Duodenal mucosa (tissue), 2 donors: Measurements from ENCODE around the gene RAPGEF2.
"Not testable (repeated sequence)": the region's sequence is repeated elsewhere in the genome, so short reads cannot be mapped to it uniquely, and the experiment has no call there.

Experiments used
- H3K27ac ChIP-seq: one replicate; pipeline ENCODE4 v1.7.0; 2013; ENCODE audit warnings: low read depth, low read length
- H3K27me3 ChIP-seq, 2 donors: one replicate each; pipeline ENCODE4 v1.7.0; 2013; ENCODE audit warnings: low read length in 2 of 2, control low read depth in 1 of 2; ENCODE audit not compliant: insufficient read depth in 2 of 2, control insufficient read depth in 1 of 2
- H3K36me3 ChIP-seq, 2 donors: one replicate each; pipeline ENCODE4 v1.7.0; 2013; ENCODE audit warnings: low read length in 2 of 2, control low read depth in 1 of 2; ENCODE audit not compliant: insufficient read depth in 2 of 2, control insufficient read depth in 1 of 2
- H3K4me1 ChIP-seq, 2 donors: one replicate each; pipeline ENCODE4 v1.7.0; 2013; ENCODE audit warnings: low read length in 2 of 2, control low read depth in 1 of 2; ENCODE audit not compliant: insufficient read depth in 2 of 2, control insufficient read depth in 1 of 2
- H3K4me3 ChIP-seq, 2 donors: one replicate each; pipeline ENCODE4 v1.7.0; 2013; ENCODE audit warnings: low read length in 2 of 2, low read depth in 1 of 2
- H3K9ac ChIP-seq, 2 donors: one replicate each; pipeline ENCODE4 v1.7.0; 2013; ENCODE audit warnings: low read length in 2 of 2, low read depth in 1 of 2
- H3K9me3 ChIP-seq, 2 donors: one replicate each; pipeline ENCODE4 v1.7.0; 2013; ENCODE audit warnings: low read length in 2 of 2, control low read depth in 1 of 2; ENCODE audit not compliant: control insufficient read depth in 1 of 2

Gene RAPGEF2

GRCh38 chr4:159363361-159363760, 260.5 kb downstream of the RAPGEF2 start:
- H3K4me1 ChIP-seq, result no peaks in the 10 kb centered on the region
- H3K9ac ChIP-seq, result no peak overlapping the region
- H3K9me3 ChIP-seq, result no peaks in the 10 kb centered on the region
- no peak overlapping the region for H3K27ac ChIP-seq
- no peaks in the 10 kb centered on the region for H3K27me3 ChIP-seq
- H3K4me3 ChIP-seq, result no peak overlapping the region
- peaks cover 8 to 14% of the 10 kb centered on the region in 2 donors for H3K36me3 ChIP-seq

DNA sequence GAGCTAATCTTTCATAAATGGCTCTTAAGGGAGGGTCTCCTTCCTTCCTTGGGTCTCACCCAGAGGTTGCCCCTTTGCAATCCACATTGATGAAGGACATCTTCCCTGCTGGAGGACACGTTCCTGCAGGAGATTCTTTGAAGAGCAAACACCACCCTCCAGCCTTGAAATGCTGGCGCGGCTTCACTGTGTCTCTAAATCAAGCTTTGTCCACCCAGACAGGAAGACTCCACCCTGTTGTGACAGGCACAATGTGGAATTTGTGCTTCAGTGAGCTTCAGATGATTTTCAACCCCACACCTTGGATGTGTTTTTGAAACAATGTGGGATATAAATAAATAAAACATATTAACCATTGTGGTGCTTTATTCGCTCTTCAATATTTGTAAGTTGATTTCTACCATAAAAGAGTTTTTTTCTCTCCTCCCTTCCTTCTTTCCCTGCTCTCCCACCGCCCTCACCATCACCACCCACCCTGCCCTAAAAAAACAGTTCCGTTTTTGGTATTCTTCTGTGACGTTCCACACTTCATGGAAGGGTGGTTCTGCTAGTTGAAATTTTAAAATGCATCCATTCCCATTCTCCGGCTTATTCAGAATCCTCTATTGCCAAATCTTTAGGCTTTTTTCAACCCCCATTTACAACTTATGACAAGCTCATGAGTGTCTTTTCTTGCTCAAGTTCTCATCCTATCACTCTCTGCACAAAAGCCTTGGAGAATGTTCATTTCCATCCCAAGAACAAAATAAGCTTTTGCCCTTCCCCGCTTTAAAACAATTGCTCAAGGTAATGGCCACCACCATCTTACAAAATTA, 264.3 kb downstream of the RAPGEF2 start:
- Histone ChIP-seq H3K4me1 (no peaks in the 10 kb centered on the region), H3K36me3 (peaks cover 0 to 3% of the 10 kb centered on the region in 2 donors), H3K4me3 (no peak overlapping the region), H3K9ac (no peak overlapping the region), H3K27ac (no peak overlapping the region), H3K27me3 (no peaks in the 10 kb centered on the region), H3K9me3 (no peaks in the 10 kb centered on the region)

- H3K9me3 ChIP-seq, result no peaks in the 10 kb centered on the region
- no peak overlapping the region for H3K27ac ChIP-seq
- no peak overlapping the region for H3K4me3 ChIP-seq
- no peaks in the 10 kb centered on the region for H3K27me3 ChIP-seq
- H3K4me1 ChIP-seq, result no peaks in the 10 kb centered on the region
- peaks cover 0 to 3% of the 10 kb centered on the region in 2 donors for H3K36me3 ChIP-seq
- H3K9ac ChIP-seq, result no peak overlapping the region
These were observed 264.9 kb downstream of the RAPGEF2 start for GRCh38 chr4:159367781-159368080.

DNA sequence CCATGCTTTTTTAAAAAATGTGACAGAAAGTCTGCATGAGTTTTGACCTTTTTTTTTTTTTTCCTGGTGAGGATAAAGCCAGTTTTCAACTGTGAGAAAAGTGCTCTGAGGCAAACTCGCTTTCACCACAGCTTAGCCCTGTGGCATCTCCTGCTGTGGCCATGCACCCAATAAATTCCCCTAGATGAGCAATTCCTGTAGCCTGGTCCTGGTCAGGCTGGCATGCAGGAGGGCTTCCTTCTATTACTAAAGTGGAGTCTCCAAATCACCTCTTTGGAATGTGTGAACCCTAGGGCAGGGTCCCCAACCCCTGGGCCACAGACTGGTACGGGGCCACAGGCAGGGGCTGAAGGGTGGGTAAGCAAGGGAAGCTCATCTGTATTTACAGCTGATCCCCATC, 265.4 kb downstream of the RAPGEF2 start:
- H3K27me3 ChIP-seq, result no peaks in the 10 kb centered on the region
- no peaks in the 10 kb centered on the region for H3K36me3 ChIP-seq
- no peak overlapping the region for H3K27ac ChIP-seq
- no peaks in the 10 kb centered on the region for H3K4me1 ChIP-seq
- H3K4me3 ChIP-seq, result no peak overlapping the region
- no peaks in the 10 kb centered on the region for H3K9me3 ChIP-seq
- H3K9ac ChIP-seq, result no peak overlapping the region

GRCh38 chr4:159369256-159369655, 266.4 kb downstream of the RAPGEF2 start:
- Histone ChIP-seq H3K36me3 (no peaks in the 10 kb centered on the region), H3K4me3 (no peak overlapping the region), H3K27me3 (no peaks in the 10 kb centered on the region), H3K27ac (no peak overlapping the region), H3K9me3 (no peaks in the 10 kb centered on the region), H3K9ac (no peak overlapping the region), H3K4me1 (no peaks in the 10 kb centered on the region)

DNA sequence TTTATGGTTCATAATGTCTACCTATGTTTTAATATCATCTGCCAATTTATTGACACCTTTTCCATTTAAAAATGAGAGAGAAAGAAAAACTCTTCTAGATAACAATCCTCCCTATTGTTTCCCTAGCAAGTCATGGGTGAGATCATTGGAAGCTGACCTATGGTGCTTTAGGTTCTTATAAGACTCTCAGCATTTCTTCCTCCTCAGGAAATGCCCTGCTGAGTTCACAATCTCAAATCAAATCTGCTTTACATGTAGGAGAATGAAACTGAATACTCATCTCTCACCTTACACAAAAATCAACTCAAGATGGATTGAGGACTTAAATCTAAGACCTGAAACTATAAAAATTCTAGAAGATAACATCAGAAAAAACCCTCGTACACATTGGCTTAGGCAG, 267.4 kb downstream of the RAPGEF2 start:
- no peaks in the 10 kb centered on the region for H3K9me3 ChIP-seq
- H3K27me3 ChIP-seq, result no peaks in the 10 kb centered on the region
- no peaks in the 10 kb centered on the region for H3K4me1 ChIP-seq
- no peaks in the 10 kb centered on the region for H3K36me3 ChIP-seq
- H3K9ac ChIP-seq, result no peak overlapping the region
- H3K27ac ChIP-seq, result no peak overlapping the region
- H3K4me3 ChIP-seq, result no peak overlapping the region

GRCh38 chr4:159374749-159375530, 272.1 kb downstream of the RAPGEF2 start:
- H3K27ac ChIP-seq, result no peak overlapping the region
- H3K4me3 ChIP-seq, result no peak overlapping the region
- no peaks in the 10 kb centered on the region for H3K4me1 ChIP-seq

DNA sequence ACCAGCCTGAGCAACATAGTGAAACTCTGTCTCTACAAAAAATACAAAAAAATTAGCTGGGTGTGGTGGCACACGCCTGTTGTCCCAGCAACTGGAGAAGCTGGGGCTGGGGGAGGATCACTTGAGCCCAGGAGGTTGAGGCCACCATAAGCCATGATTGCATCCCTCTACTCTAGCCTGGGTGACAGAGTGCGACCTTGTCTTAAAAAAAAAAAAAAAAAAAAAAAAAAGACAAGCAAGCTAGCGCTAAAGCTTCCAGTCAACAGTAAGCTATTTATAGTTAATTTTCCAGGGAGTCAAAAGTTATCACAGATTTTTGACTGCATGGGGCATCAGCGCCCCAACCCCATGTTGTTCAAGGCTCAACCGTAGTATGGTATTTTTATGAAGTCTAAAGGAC, 273.4 kb downstream of the RAPGEF2 start:
- H3K9ac ChIP-seq, result no peak overlapping the region
- no peaks in the 10 kb centered on the region for H3K27me3 ChIP-seq

More at GRCh38 chr4:159374749-159375530, 272.1 kb downstream of the RAPGEF2 start:
- Histone ChIP-seq H3K9ac (no peak overlapping the region), H3K27me3 (no peaks in the 10 kb centered on the region), H3K36me3 (no peaks in the 10 kb centered on the region), H3K9me3 (no peaks in the 10 kb centered on the region)

DNA sequence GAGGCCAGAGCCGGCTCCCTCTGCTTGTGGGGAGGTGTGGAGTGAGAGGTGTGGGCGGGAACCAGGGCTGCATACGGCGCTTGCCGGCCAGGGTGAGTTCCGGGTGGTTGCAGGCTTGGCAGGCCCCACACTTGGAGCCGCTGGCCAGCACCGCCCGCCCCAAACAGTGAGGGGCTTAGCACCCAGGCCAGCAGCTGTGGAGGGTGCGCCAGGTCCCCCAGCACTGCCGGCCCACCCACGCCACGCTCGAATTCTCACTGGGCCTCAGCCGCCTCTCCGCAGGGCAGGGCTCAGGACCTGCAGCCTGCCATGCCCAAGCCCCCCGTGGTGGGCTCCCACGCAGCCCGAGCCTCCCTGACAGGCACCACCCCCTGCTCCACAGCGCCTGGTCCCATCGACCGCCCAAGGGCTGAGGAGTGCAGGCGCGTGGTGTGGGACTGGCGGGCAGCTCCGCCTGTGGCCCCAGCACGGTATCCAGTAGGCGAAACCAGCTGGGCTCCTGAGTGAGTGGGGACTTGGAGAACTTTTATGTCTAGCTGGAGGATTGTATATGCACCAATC, 275.3 kb downstream of the RAPGEF2 start:
- H3K27me3 ChIP-seq, result no peaks in the 10 kb centered on the region
- no peaks in the 10 kb centered on the region for H3K36me3 ChIP-seq
- no peak overlapping the region for H3K9ac ChIP-seq
- no peaks in the 10 kb centered on the region for H3K9me3 ChIP-seq
- no peaks in the 10 kb centered on the region for H3K4me1 ChIP-seq
- no peak overlapping the region for H3K27ac ChIP-seq
- H3K4me3 ChIP-seq, result no peak overlapping the region

More for the DNA sequence above, 273.4 kb downstream of the RAPGEF2 start:
- Histone ChIP-seq H3K4me3 (no peak overlapping the region), H3K4me1 (no peaks in the 10 kb centered on the region), H3K9me3 (no peaks in the 10 kb centered on the region), H3K36me3 (no peaks in the 10 kb centered on the region), H3K27ac (no peak overlapping the region)

DNA sequence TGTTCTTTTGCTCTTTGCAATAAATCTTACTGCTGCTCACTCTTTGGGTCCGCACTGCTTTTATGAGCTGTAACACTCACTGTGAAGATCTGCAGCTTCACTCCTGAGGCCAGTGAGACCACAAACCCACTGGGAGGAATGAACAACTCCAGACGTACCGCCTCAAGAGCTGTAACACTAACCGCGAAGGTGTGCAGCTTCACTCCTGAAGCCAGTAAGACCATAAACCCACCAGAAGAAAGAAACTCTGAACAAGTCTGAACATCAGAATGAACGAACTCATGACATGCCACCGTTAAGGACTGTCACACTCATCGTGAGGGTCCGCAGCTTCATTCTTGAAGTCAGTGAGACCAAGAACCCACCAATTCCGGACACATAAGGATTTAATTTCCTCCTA, 276.2 kb downstream of the RAPGEF2 start:
- not testable (repeated sequence) for H3K4me1 ChIP-seq, H3K9ac ChIP-seq, H3K36me3 ChIP-seq, H3K27me3 ChIP-seq, H3K9me3 ChIP-seq, H3K27ac ChIP-seq, H3K4me3 ChIP-seq
